Measurements from ENCODE around the gene NCAM2.

The NCAM2 gene

DNA sequence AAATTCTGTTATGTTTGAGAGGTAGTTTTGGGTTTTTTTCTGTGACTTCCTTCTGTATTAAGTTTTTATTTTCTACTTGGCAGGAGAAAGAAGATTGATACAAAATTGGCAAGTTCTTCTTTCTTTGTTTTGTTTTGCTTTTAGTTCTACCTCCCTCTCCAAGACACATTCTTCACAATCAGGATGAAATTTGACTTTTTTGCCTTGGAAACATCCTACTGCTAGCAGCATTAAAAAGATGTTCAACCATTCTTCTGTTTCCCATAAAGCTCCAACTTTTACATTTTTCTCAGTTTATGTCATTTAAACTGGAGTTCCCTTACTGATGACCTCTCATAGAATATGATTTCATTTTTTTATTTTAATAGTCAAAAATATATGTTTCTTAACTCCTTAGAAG, 234.8 kb downstream of the NCAM2 start:
- no peak overlapping the region for H3K4me3 ChIP-seq (ENCODE audit: low read depth, low read length)
- H3K27ac ChIP-seq (ENCODE audit: extremely low read depth, low read depth, low read length) = no peak overlapping the region
- H3K36me3 ChIP-seq (ENCODE audit: control insufficient read depth in 2 of 2, insufficient read depth in 1 of 2, low read length in 2 of 2) = no peaks in the 10 kb centered on the region
- TF ChIP-seq ZFHX2 (tag by site-specific recombination; conservative IDR thresholded peaks at IDR 0.05) = no peak
- TF ChIP-seq ZNF621 (tag by site-specific recombination; IDR thresholded peaks at IDR 0.05) = no peak
- TF ChIP-seq ZEB2 (tag by site-specific recombination; IDR thresholded peaks at IDR 0.05) = no peak
- TF ChIP-seq ZNF677 (tag by site-specific recombination; IDR thresholded peaks at IDR 0.05) = no peak
- TF ChIP-seq ZNF645 (tag by site-specific recombination; IDR thresholded peaks at IDR 0.05) = no peak
- TF ChIP-seq ZNF660 (tag by site-specific recombination; IDR thresholded peaks at IDR 0.05) = no peak
- TF ChIP-seq, protein P1, sequence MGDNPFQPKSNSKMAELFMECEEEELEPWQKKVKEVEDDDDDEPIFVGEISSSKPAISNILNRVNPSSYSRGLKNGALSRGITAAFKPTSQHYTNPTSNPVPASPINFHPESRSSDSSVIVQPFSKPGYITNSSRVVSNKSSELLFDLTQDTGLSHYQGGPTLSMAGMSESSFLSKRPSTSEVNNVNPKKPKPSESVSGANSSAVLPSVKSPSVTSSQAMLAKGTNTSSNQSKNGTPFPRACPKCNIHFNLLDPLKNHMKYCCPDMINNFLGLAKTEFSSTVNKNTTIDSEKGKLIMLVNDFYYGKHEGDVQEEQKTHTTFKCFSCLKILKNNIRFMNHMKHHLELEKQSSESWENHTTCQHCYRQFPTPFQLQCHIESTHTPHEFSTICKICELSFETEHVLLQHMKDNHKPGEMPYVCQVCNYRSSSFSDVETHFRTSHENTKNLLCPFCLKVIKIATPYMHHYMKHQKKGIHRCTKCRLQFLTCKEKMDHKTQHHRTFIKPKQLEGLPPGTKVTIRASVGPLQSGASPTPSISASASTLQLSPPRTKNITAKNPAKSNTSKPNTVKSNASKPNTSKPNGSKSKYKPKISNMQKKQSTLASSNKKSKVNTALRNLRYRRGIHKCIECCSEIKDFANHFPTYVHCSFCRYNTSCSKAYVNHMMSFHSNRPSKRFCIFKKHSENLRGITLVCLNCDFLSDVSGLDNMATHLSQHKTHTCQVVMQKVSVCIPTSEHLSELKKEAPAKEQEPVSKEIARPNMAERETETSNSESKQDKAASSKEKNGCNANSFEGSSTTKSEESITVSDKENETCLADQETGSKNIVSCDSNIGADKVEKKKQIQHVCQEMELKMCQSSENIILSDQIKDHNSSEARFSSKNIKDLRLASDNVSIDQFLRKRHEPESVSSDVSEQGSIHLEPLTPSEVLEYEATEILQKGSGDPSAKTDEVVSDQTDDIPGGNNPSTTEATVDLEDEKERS (tag by site-specific recombination; IDR thresholded peaks at IDR 0.05) = no peak
- no peak for TF ChIP-seq ZNF488 (tag by site-specific recombination; IDR thresholded peaks at IDR 0.05)
- no peak for TF ChIP-seq ZNF560 (tag by site-specific recombination; IDR thresholded peaks at IDR 0.05; ENCODE audit: borderline replicate concordance)
- TF ChIP-seq, protein P2, sequence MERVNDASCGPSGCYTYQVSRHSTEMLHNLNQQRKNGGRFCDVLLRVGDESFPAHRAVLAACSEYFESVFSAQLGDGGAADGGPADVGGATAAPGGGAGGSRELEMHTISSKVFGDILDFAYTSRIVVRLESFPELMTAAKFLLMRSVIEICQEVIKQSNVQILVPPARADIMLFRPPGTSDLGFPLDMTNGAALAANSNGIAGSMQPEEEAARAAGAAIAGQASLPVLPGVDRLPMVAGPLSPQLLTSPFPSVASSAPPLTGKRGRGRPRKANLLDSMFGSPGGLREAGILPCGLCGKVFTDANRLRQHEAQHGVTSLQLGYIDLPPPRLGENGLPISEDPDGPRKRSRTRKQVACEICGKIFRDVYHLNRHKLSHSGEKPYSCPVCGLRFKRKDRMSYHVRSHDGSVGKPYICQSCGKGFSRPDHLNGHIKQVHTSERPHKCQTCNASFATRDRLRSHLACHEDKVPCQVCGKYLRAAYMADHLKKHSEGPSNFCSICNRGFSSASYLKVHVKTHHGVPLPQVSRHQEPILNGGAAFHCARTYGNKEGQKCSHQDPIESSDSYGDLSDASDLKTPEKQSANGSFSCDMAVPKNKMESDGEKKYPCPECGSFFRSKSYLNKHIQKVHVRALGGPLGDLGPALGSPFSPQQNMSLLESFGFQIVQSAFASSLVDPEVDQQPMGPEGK (tag by site-specific recombination; IDR thresholded peaks at IDR 0.05) = no peak
- no peak for TF ChIP-seq SCRT2 (tag by site-specific recombination; IDR thresholded peaks at IDR 0.05)
- no peak for TF ChIP-seq FEZF1 (tag by site-specific recombination; IDR thresholded peaks at IDR 0.05)
- TF ChIP-seq ZNF596 (tag by site-specific recombination; IDR thresholded peaks at IDR 0.05) = no peak
- TF ChIP-seq EGR2 (tag by site-specific recombination; IDR thresholded peaks at IDR 0.05; ENCODE audit: low read depth) = no peak
- TF ChIP-seq, protein P3, sequence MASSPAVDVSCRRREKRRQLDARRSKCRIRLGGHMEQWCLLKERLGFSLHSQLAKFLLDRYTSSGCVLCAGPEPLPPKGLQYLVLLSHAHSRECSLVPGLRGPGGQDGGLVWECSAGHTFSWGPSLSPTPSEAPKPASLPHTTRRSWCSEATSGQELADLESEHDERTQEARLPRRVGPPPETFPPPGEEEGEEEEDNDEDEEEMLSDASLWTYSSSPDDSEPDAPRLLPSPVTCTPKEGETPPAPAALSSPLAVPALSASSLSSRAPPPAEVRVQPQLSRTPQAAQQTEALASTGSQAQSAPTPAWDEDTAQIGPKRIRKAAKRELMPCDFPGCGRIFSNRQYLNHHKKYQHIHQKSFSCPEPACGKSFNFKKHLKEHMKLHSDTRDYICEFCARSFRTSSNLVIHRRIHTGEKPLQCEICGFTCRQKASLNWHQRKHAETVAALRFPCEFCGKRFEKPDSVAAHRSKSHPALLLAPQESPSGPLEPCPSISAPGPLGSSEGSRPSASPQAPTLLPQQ (tag by site-specific recombination; IDR thresholded peaks at IDR 0.05) = no peak
- no peak for TF ChIP-seq ZNF248 (tag by site-specific recombination; IDR thresholded peaks at IDR 0.05)
- no peak for TF ChIP-seq ZNF510 (tag by site-specific recombination; IDR thresholded peaks at IDR 0.05; ENCODE audit: insufficient replicate concordance)
- no peaks in the 10 kb centered on the region for H3K9me3 ChIP-seq (ENCODE audit: control insufficient read depth, insufficient read depth, low read depth, low read length)
- ChIA-PET CTCF (interaction anchor here (0.7 to 1.6 kb wide), 4 partner anchors 10 to 1561 kb away, joined by 3 to 4 read pairs (median 3); no protein-coding TSS in a partner anchor), POLR2A (no interaction called here)
- no peaks in the 10 kb centered on the region for H3K4me1 ChIP-seq (ENCODE audit: control insufficient read depth, insufficient read depth, low read length)

DNA sequence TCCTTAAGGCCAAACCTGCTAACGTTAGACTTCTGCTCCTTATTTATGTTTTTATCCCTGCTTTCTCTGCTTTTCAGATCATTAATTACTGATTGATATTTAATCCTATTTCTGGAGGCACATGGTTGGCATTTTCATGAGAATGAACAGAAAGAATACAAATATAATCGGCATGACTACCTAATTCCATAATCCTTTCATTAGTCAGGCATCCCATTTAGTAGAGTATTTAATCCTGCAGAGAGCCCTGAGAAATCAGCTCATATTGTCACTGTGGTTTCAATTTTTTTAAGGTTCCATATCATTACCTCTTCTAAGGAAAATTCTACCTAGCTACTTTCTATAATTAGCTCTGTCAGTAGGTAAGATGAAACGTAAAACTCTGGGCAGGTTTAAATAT, 238.8 kb downstream of the NCAM2 start:
- CTCF ChIA-PET = interaction anchor here (0.6 kb wide), 1 partner anchor 43 kb away, joined by 3 read pairs; no protein-coding TSS in a partner anchor
- TF ChIP-seq ZNF501 (tag by site-specific recombination; IDR thresholded peaks at IDR 0.05) (no peak), HOXA7 (CRISPR knock-in tag; IDR thresholded peaks at IDR 0.05; ENCODE audit: borderline replicate concordance) (no peak)
- H3K27ac ChIP-seq (ENCODE audit: extremely low read depth, low read depth, low read length) = no peak overlapping the region

More for the DNA sequence above, 238.8 kb downstream of the NCAM2 start:
- Histone ChIP-seq H3K4me3 (ENCODE audit: low read depth, low read length) (no peak overlapping the region), H3K9me3 (ENCODE audit: control insufficient read depth, insufficient read depth, low read depth, low read length) (no peaks in the 10 kb centered on the region), H3K36me3 (ENCODE audit: control insufficient read depth in 2 of 2, insufficient read depth in 1 of 2, low read length in 2 of 2) (no peaks in the 10 kb centered on the region), H3K4me1 (ENCODE audit: control insufficient read depth, insufficient read depth, low read length) (no peaks in the 10 kb centered on the region)
- POLR2A ChIA-PET = no interaction called here
